Neural progenitor cell (in vitro differentiated cells): ENCODE data around the gene SLC15A1. TPM values are rescaled to one million over a fixed set of nuclear protein-coding genes. Genes with fewer than 3 reads are reported as not detected.
"Not testable (repeated sequence)": the region's sequence is repeated elsewhere in the genome, so short reads cannot be mapped to it uniquely, and the experiment has no call there.

ENCODE experiments used
- DNase-seq: peaks from one replicate; pipeline ENCODE4 v3.0.0-alpha.2; 2016; ENCODE audit warnings: low spot score
- H2AFZ ChIP-seq: fragments of 200-600 bp; sonication (generic); replicated peaks from 2 replicates; pipeline ENCODE4 v1.6.1; 2016; ENCODE audit warnings: antibody characterized with exemption
- H3F3A ChIP-seq: fragments of 200-600 bp; sonication (generic); 2 replicates; pipeline ENCODE4 v1.6.1; 2016; ENCODE audit warnings: antibody characterized with exemption, low read depth
- H3K27ac ChIP-seq: fragments of 200-600 bp; sonication (generic); 2 replicates; pipeline ENCODE4 v1.5.1; 2016; ENCODE audit warnings: mild to moderate bottlenecking
- H3K27me3 ChIP-seq: fragments of 200-600 bp; sonication (generic); 2 replicates; pipeline ENCODE4 v1.6.1; 2016; ENCODE audit warnings: mild to moderate bottlenecking, moderate library complexity
- H3K36me3 ChIP-seq: fragments of 200-600 bp; sonication (generic); 2 replicates; pipeline ENCODE4 v1.5.1; 2016
- H3K4me1 ChIP-seq: fragments of 200-600 bp; sonication (generic); 2 replicates; pipeline ENCODE4 v1.6.1; 2016; ENCODE audit warnings: mixed run types
- H3K4me2 ChIP-seq: fragments of 200-600 bp; sonication (generic); 2 replicates; pipeline ENCODE4 v1.6.1; 2016
- H3K4me3 ChIP-seq: fragments of 200-600 bp; sonication (generic); 2 replicates; pipeline ENCODE4 v1.5.1; 2016
- H3K79me2 ChIP-seq: fragments of 200-600 bp; sonication (generic); 2 replicates; pipeline ENCODE4 v1.6.1; 2016; ENCODE audit warnings: low read depth
- H3K9ac ChIP-seq: fragments of 200-600 bp; sonication (generic); 2 replicates; pipeline ENCODE4 v1.6.1; 2016
- H3K9me3 ChIP-seq: fragments of 200-600 bp; sonication (generic); 2 replicates; pipeline ENCODE4 v1.5.1; 2016; ENCODE audit warnings: low read depth
- H4K20me1 ChIP-seq: fragments of 200-600 bp; sonication (generic); 2 replicates; pipeline ENCODE4 v1.6.1; 2016; ENCODE audit warnings: low read depth
- H3K27ac Mint-ChIP-seq: 3 replicates; pipeline ENCODE4 v1.8.0; 2021; ENCODE audit warnings: mixed read lengths
- H3K27me3 Mint-ChIP-seq: 2 replicates; pipeline ENCODE4 v1.8.0; 2022; ENCODE audit warnings: low read depth, mild to moderate bottlenecking, inconsistent platforms, moderate library complexity, mixed read lengths; ENCODE audit not compliant: insufficient read depth
- H3K36me3 Mint-ChIP-seq: 3 replicates; pipeline ENCODE4 v1.8.0; 2021; ENCODE audit warnings: mixed read lengths
- H3K4me1 Mint-ChIP-seq: 3 replicates; pipeline ENCODE4 v1.8.0; 2021; ENCODE audit warnings: mixed read lengths
- H3K4me3 Mint-ChIP-seq: 3 replicates; pipeline ENCODE4 v1.8.0; 2021; ENCODE audit warnings: mild to moderate bottlenecking, moderate library complexity, mixed read lengths
- H3K9me3 Mint-ChIP-seq: 3 replicates; pipeline ENCODE4 v1.8.0; 2020; ENCODE audit warnings: mixed read lengths
- CTCF ChIP-seq: fragments of 200-600 bp; sonication (generic); IDR thresholded peaks from 2 replicates; pipeline ENCODE4 v1.5.1; 2017; ENCODE audit warnings: antibody characterized with exemption, mild to moderate bottlenecking
- EZH2 ChIP-seq: fragments of 200-600 bp; sonication (generic); IDR thresholded peaks from 2 replicates; pipeline ENCODE4 v1.6.1; 2017; ENCODE audit warnings: antibody characterized with exemption, mild to moderate bottlenecking, moderate library complexity
- EZH2phosphoT487 ChIP-seq: fragments of 200-600 bp; sonication (generic); IDR thresholded peaks from 2 replicates; pipeline ENCODE4 v1.6.1; 2017; ENCODE audit warnings: antibody characterized with exemption
- total RNA-seq: library from RNA; depleted of rRNA; stranded (reverse); fragments of >200 nt; gene quantifications from 2 replicates; pipeline ENCODE4 v1.2.3, GENCODE V29; 2015; ENCODE audit warnings: low replicate concordance

The SLC15A1 gene
- total RNA-seq, 1 donor from 2014 or later: not detected

- no peak overlapping the region for H3K4me3 ChIP-seq
- H3K36me3 Mint-ChIP-seq: no peaks in the 10 kb centered on the region
- no peaks in the 10 kb centered on the region for H3K9me3 Mint-ChIP-seq
- no peaks in the 10 kb centered on the region for H3K36me3 ChIP-seq
- H3K27ac ChIP-seq: no peak overlapping the region
- H3K79me2 ChIP-seq: no peaks in the 10 kb centered on the region
- no peak overlapping the region for H3K4me3 Mint-ChIP-seq
- H3K4me2 ChIP-seq: no peak overlapping the region
- H3F3A ChIP-seq: no peaks in the 10 kb centered on the region
- DNase-seq: no peak
- H3K27ac Mint-ChIP-seq: no peak overlapping the region
- H2AFZ ChIP-seq: no peak overlapping the region
- no peaks in the 10 kb centered on the region for H3K4me1 Mint-ChIP-seq
- H3K27me3 Mint-ChIP-seq: peaks cover 4% of the 10 kb centered on the region
- no peaks in the 10 kb centered on the region for H3K9me3 ChIP-seq
- no peaks in the 10 kb centered on the region for H3K4me1 ChIP-seq
- no peaks in the 10 kb centered on the region for H3K27me3 ChIP-seq
- no peak overlapping the region for H3K9ac ChIP-seq
- no peaks in the 10 kb centered on the region for H4K20me1 ChIP-seq
- no peak for TF ChIP-seq EZH2phosphoT487
- no peak for TF ChIP-seq EZH2
- no peak for TF ChIP-seq CTCF
These were observed 8.9 kb upstream of the SLC15A1 start for GRCh38 chr13:98761126-98761985.

DNA sequence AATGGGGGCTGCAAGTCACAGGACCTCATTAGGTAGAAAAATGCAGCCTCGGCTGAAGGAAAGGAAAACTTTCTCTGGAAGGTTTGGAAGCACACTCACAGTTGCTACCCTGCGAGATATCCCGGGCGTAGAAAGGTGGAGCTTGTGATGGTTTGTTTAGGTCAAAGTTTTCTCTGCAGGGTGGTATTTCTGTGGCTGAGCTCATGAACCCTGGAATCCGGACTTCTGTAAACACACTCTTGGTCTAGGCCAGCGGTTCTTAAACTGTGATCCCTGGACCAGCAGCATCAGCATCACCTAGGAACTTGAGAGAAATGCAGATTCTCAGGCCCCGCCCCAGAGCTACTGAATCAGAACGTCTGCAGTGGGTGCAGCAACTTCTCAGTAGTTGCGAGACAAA, 3.3 kb upstream of the SLC15A1 start:
- peaks cover 35% of the 10 kb centered on the region for H3K27me3 Mint-ChIP-seq
- Histone ChIP-seq H3K4me2 (no peak overlapping the region), H3K36me3 (no peaks in the 10 kb centered on the region), H3K4me3 (no peak overlapping the region), H3K79me2 (no peaks in the 10 kb centered on the region), H3F3A (peaks cover 12% of the 10 kb centered on the region), H4K20me1 (no peaks in the 10 kb centered on the region), H3K9ac (no peak overlapping the region), H3K27me3 (peaks cover 37% of the 10 kb centered on the region), H3K4me1 (peaks cover 13% of the 10 kb centered on the region), H3K27ac (no peak overlapping the region), H3K9me3 (no peaks in the 10 kb centered on the region), H2AFZ (no peak overlapping the region)
- no peak overlapping the region for H3K27ac Mint-ChIP-seq
- TF ChIP-seq EZH2phosphoT487: no peak
- no peak for TF ChIP-seq CTCF
- TF ChIP-seq EZH2: no peak
- peaks cover 25% of the 10 kb centered on the region for H3K9me3 Mint-ChIP-seq
- no peak overlapping the region for H3K4me3 Mint-ChIP-seq
- H3K4me1 Mint-ChIP-seq: peaks cover 10% of the 10 kb centered on the region
- peaks cover 4% of the 10 kb centered on the region for H3K36me3 Mint-ChIP-seq
- no peak for DNase-seq

DNA sequence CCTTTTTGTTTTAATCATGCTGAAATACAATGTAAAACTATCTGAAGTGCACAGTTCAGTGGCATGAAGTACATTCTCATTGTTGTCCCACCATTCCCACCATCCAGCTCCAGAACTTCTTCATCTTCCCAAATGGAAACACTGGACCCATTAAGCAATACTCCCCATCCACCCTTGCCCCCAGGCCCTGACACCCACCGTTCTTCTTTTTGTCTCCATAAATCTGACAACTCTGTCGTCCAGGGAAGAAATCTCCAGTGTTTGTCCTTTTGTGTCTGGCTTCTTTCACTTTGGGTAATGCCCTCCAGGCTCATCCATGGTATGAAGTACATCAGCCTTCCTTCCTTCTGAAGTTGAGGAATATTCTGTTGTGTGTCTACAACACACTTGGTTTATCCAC, 2.6 kb upstream of the SLC15A1 start:
- Histone ChIP-seq H3K4me1 (peaks cover 13% of the 10 kb centered on the region), H3F3A (peaks cover 12% of the 10 kb centered on the region), H3K9me3 (no peaks in the 10 kb centered on the region), H3K27me3 (peaks cover 43% of the 10 kb centered on the region), H3K27ac (no peak overlapping the region), H4K20me1 (no peaks in the 10 kb centered on the region), H2AFZ (no peak overlapping the region), H3K36me3 (no peaks in the 10 kb centered on the region), H3K4me3 (no peak overlapping the region), H3K4me2 (no peak overlapping the region), H3K9ac (no peak overlapping the region), H3K79me2 (no peaks in the 10 kb centered on the region)
- Mint-ChIP-seq H3K36me3 (peaks cover 4% of the 10 kb centered on the region), H3K9me3 (peaks cover 25% of the 10 kb centered on the region), H3K4me1 (peaks cover 10% of the 10 kb centered on the region), H3K27ac (no peak overlapping the region), H3K27me3 (peaks cover 35% of the 10 kb centered on the region), H3K4me3 (no peak overlapping the region)
- TF ChIP-seq EZH2 (no peak), EZH2phosphoT487 (no peak), CTCF (no peak)
- no peak for DNase-seq

DNA sequence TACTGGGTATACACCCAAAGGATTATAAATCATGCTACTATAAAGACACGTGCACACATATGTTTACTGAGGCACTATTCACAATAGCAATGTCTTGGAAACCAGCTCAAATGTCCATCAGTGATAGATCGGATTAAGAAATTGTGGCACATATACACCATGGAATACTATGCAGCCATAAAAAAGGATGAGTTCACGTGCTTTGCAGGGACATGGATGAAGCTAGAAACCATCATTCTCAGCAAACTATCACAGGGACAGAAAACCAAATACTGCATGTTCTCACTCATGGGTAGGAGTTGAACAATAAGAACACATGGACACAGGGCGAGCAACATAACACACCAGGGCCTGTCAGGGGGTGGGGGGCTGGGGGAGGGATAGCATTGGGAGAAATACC, 2.0 kb upstream of the SLC15A1 start:
- Mint-ChIP-seq H3K27me3 (peaks cover 34% of the 10 kb centered on the region), H3K4me1 (peaks cover 10% of the 10 kb centered on the region), H3K9me3 (peaks cover 25% of the 10 kb centered on the region)
- H3K27ac ChIP-seq, H3K9me3 ChIP-seq, H3K36me3 Mint-ChIP-seq, H3K27ac Mint-ChIP-seq, H3K4me3 ChIP-seq, H3K79me2 ChIP-seq, H4K20me1 ChIP-seq, DNase-seq, H2AFZ ChIP-seq, H3K36me3 ChIP-seq, H3K4me3 Mint-ChIP-seq, H3K4me2 ChIP-seq, H3K9ac ChIP-seq: not testable (repeated sequence)
- Histone ChIP-seq H3F3A (peaks cover 12% of the 10 kb centered on the region), H3K27me3 (peaks cover 49% of the 10 kb centered on the region), H3K4me1 (peaks cover 13% of the 10 kb centered on the region)
